SK-N-SH treated with all-trans-retinoic acid at 6 μM for 48 hours (cell line): ENCODE data around the gene TESPA1.

ENCODE experiments used
- ATAC-seq: fragments of 200-7000 bp; cut with Tn5 transposase; 3 replicates; pipeline ENCODE4 v1.9.1; 2020; ENCODE audit warnings: mild to moderate bottlenecking, moderate library complexity
- ARNTL ChIP-seq: fragments of 450-650 bp; formaldehyde crosslinking; IDR thresholded peaks from 2 replicates; pipeline ENCODE4 v1.5.0; 2020; ENCODE audit warnings: low read depth, mild to moderate bottlenecking, moderate library complexity, borderline replicate concordance
- BACH2 ChIP-seq: fragments of 250-450 bp; sonication (Bioruptor Pico); IDR thresholded peaks from 2 replicates; pipeline ENCODE4 v1.9.0; 2021; ENCODE audit warnings: mild to moderate bottlenecking, borderline replicate concordance
- CREB5 ChIP-seq: fragments of 250-450 bp; sonication (Bioruptor Pico); IDR thresholded peaks from 2 replicates; pipeline ENCODE4 v1.5.1; 2020; ENCODE audit warnings: low read depth, mild to moderate bottlenecking, moderate library complexity
- CSDC2 ChIP-seq: fragments of 250-450 bp; sonication (Bioruptor Pico); IDR thresholded peaks from 2 replicates; pipeline ENCODE4 v1.5.0; 2020; ENCODE audit warnings: mild to moderate bottlenecking, moderate library complexity
- CSRNP3 ChIP-seq: fragments of 250-450 bp; sonication (Bioruptor Pico); IDR thresholded peaks from 2 replicates; pipeline ENCODE4 v1.5.1; 2021; ENCODE audit warnings: mild to moderate bottlenecking, moderate library complexity
- ESRRG ChIP-seq: fragments of 250-450 bp; sonication (Bioruptor Pico); IDR thresholded peaks from 2 replicates; pipeline ENCODE4 v1.6.1; 2021; ENCODE audit warnings: mild to moderate bottlenecking
- GLIS3 ChIP-seq: fragments of 250-450 bp; sonication (Bioruptor Pico); IDR thresholded peaks from 2 replicates; pipeline ENCODE4 v1.5.0; 2020; ENCODE audit warnings: mild to moderate bottlenecking, moderate library complexity
- OSR1 ChIP-seq: fragments of 250-450 bp; sonication (Bioruptor Pico); IDR thresholded peaks from 2 replicates; pipeline ENCODE4 v1.8.0; 2022; ENCODE audit warnings: moderate library complexity, mild to moderate bottlenecking, inconsistent platforms
- PPARA ChIP-seq: fragments of 250-450 bp; sonication (Bioruptor Pico); IDR thresholded peaks from 2 replicates; pipeline ENCODE4 v1.5.0; 2020; ENCODE audit warnings: mild to moderate bottlenecking, borderline replicate concordance
- RARB ChIP-seq: fragments of 250-450 bp; sonication (Bioruptor Pico); IDR thresholded peaks from 2 replicates; pipeline ENCODE4 v1.8.0; 2021; ENCODE audit warnings: mild to moderate bottlenecking, moderate library complexity
- TSHZ2 ChIP-seq: fragments of 250-450 bp; sonication (Bioruptor Pico); IDR thresholded peaks from 2 replicates; pipeline ENCODE4 v1.5.0; 2020; ENCODE audit warnings: mild to moderate bottlenecking, moderate library complexity
- ZC3H10 ChIP-seq: fragments of 250-450 bp; sonication (Bioruptor Pico); IDR thresholded peaks from 2 replicates; pipeline ENCODE4 v1.5.1; 2021; ENCODE audit warnings: mild to moderate bottlenecking, moderate library complexity
- ZFP3 ChIP-seq: fragments of 250-450 bp; sonication (Bioruptor Pico); IDR thresholded peaks from 2 replicates; pipeline ENCODE4 v1.5.0; 2020; ENCODE audit warnings: mild to moderate bottlenecking, moderate library complexity
- ZFP30 ChIP-seq: fragments of 450-650 bp; formaldehyde crosslinking; IDR thresholded peaks from 2 replicates; pipeline ENCODE4 v1.5.0; 2022; ENCODE audit warnings: mild to moderate bottlenecking, moderate library complexity
- ZNF70 ChIP-seq: fragments of 450-650 bp; formaldehyde crosslinking; IDR thresholded peaks from 2 replicates; pipeline ENCODE4 v1.5.0; 2020; ENCODE audit warnings: mild to moderate bottlenecking, moderate library complexity
- ZNF8 ChIP-seq: fragments of 450-650 bp; formaldehyde crosslinking; IDR thresholded peaks from 2 replicates; pipeline ENCODE4 v1.5.0; 2020; ENCODE audit warnings: mild to moderate bottlenecking, moderate library complexity
- TF ChIP-seq, protein P1 (sequence below): fragments of 250-450 bp; sonication (Bioruptor Pico); IDR thresholded peaks from 2 replicates; pipeline ENCODE4 v1.8.0; 2020; ENCODE audit warnings: mild to moderate bottlenecking, moderate library complexity, borderline replicate concordance
- TF ChIP-seq, protein P2 (sequence below): fragments of 250-450 bp; sonication (Bioruptor Pico); IDR thresholded peaks from 2 replicates; pipeline ENCODE4 v1.8.0; 2021; ENCODE audit warnings: low read depth, mild to moderate bottlenecking, moderate library complexity, borderline replicate concordance

TESPA1 gene

DNA sequence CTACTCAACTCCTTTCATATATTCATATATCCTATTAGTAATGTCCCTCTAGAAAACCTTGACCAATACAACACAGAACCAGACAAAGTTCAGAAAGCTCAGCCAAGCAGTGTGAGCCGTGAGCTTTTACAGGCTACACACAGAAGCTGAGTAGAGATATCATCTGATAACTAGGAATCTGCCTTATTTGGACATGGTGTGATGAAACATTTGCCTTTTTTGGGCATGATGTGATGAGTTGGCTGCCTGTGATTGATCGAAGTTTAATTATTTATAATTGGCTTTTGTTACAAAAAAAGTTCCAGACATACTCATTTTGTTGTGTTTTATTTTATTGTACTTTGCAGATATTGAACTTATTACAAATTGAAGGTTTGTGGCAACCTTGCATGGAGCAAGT, 46.6 kb downstream of the TESPA1 start:
- ATAC-seq, result no peak
- TF ChIP-seq PPARA, result no peak
- TF ChIP-seq, protein P1, sequence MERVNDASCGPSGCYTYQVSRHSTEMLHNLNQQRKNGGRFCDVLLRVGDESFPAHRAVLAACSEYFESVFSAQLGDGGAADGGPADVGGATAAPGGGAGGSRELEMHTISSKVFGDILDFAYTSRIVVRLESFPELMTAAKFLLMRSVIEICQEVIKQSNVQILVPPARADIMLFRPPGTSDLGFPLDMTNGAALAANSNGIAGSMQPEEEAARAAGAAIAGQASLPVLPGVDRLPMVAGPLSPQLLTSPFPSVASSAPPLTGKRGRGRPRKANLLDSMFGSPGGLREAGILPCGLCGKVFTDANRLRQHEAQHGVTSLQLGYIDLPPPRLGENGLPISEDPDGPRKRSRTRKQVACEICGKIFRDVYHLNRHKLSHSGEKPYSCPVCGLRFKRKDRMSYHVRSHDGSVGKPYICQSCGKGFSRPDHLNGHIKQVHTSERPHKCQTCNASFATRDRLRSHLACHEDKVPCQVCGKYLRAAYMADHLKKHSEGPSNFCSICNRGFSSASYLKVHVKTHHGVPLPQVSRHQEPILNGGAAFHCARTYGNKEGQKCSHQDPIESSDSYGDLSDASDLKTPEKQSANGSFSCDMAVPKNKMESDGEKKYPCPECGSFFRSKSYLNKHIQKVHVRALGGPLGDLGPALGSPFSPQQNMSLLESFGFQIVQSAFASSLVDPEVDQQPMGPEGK, result no peak
- TF ChIP-seq, protein P2, sequence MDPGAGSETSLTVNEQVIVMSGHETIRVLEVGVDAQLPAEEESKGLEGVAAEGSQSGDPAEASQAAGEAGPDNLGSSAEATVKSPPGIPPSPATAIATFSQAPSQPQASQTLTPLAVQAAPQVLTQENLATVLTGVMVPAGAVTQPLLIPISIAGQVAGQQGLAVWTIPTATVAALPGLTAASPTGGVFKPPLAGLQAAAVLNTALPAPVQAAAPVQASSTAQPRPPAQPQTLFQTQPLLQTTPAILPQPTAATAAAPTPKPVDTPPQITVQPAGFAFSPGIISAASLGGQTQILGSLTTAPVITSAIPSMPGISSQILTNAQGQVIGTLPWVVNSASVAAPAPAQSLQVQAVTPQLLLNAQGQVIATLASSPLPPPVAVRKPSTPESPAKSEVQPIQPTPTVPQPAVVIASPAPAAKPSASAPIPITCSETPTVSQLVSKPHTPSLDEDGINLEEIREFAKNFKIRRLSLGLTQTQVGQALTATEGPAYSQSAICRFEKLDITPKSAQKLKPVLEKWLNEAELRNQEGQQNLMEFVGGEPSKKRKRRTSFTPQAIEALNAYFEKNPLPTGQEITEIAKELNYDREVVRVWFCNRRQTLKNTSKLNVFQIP, result no peak

DNA sequence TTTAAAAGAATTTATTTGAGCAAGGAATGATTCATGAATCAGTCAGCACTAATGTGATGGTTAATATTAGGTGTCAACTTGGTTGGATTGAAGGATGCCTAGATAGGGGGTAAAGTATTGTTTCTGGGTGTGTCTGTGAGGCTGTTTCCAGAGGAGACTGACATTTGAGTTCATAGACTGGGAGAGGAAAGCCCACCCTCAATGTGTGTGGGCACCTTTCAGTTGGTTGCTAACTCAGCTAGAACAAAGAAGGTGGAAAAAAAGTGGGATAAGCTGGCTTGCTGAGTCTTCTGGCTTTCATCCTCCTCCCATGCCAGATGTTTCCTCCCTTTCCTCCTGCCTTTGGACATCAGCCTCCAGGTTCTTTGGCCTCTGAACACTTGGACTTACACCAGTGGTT, 47.2 kb downstream of the TESPA1 start:
- no peak for TF ChIP-seq GLIS3 (CRISPR knock-in tag)
- no peak for TF ChIP-seq CSRNP3 (CRISPR knock-in tag)
- TF ChIP-seq OSR1, result no peak
- no peak for TF ChIP-seq ARNTL (CRISPR knock-in tag)
- TF ChIP-seq CSDC2 (CRISPR knock-in tag), result no peak
- TF ChIP-seq TSHZ2 (CRISPR knock-in tag), result no peak
- TF ChIP-seq CREB5 (CRISPR knock-in tag), result no peak
- no peak for TF ChIP-seq BACH2 (CRISPR knock-in tag)
- TF ChIP-seq ZNF70 (CRISPR knock-in tag), result no peak
- TF ChIP-seq ZNF8 (CRISPR knock-in tag), result no peak
- no peak for TF ChIP-seq ZC3H10 (CRISPR knock-in tag)
- TF ChIP-seq, protein P1, result no peak
- no peak for ATAC-seq

GRCh38 chr12:54936736-54937135, 47.8 kb downstream of the TESPA1 start:
- no peak for TF ChIP-seq ZFP30 (CRISPR knock-in tag)
- no peak for TF ChIP-seq ESRRG (CRISPR knock-in tag)
- no peak for TF ChIP-seq ZNF8 (CRISPR knock-in tag)
- TF ChIP-seq PPARA, result no peak
- no peak for TF ChIP-seq ARNTL (CRISPR knock-in tag)
- no peak for TF ChIP-seq OSR1
- ATAC-seq, result no peak

GRCh38 chr12:54935235-54935951, 49.2 kb downstream of the TESPA1 start:
- peak; percentile 59; the same call in 2 of the 3 replicates for ATAC-seq
- TF ChIP-seq ZFP30 (CRISPR knock-in tag) (no peak), RARB (CRISPR knock-in tag) (no peak), BACH2 (CRISPR knock-in tag) (no peak), ZFP3 (no peak)
- TF ChIP-seq, protein P1, result no peak
- TF ChIP-seq, protein P2, result no peak
